NCI-H2107 (cell line): ENCODE measurements around the gene TRAPPC14.
"Not testable (repeated sequence)": the region's sequence is repeated elsewhere in the genome, so short reads cannot be mapped to it uniquely, and the experiment has no call there.

Experiments
- DNase-seq: peaks from one replicate; lab custom pipeline; 2025; lab: John Stamatoyannopoulos, UW

The TRAPPC14 gene

GRCh38 chr7:100158229-100159098 lies at the start of gene TRAPPC14:
Gene TRAPPC14, minus strand, starts transcription at chr7:100158723. Its CDS starts 224 bp downstream, at chr7:100158499.
- peak; percentile 46 for DNase-seq

- no peak for DNase-seq
Observed at GRCh38 chr7:100204454-100204853, 45.9 kb upstream of the TRAPPC14 start.

- DNase-seq = no peak
Observed at GRCh38 chr7:100200693-100201092, 42.2 kb upstream of the TRAPPC14 start.

GRCh38 chr7:100198266-100198665 lies 39.7 kb upstream of the TRAPPC14 start:
- no peak for DNase-seq

- DNase-seq = not testable (repeated sequence)
Observed at GRCh38 chr7:100195901-100196322, 37.4 kb upstream of the TRAPPC14 start.

- DNase-seq = no peak
Observed at GRCh38 chr7:100195222-100195621, 36.7 kb upstream of the TRAPPC14 start.

- DNase-seq = no peak
Observed at GRCh38 chr7:100192969-100193368, 34.4 kb upstream of the TRAPPC14 start.

GRCh38 chr7:100192281-100192862 lies 33.8 kb upstream of the TRAPPC14 start:
- not testable (repeated sequence) for DNase-seq

GRCh38 chr7:100191775-100192174 lies 33.3 kb upstream of the TRAPPC14 start:
- no peak for DNase-seq

GRCh38 chr7:100190048-100190711 lies 31.7 kb upstream of the TRAPPC14 start:
- no peak for DNase-seq

- DNase-seq = no peak
Observed at GRCh38 chr7:100189061-100189460, 30.5 kb upstream of the TRAPPC14 start.

- no peak for DNase-seq
Observed at GRCh38 chr7:100185726-100186125, 27.2 kb upstream of the TRAPPC14 start.

GRCh38 chr7:100183090-100183489 lies 24.6 kb upstream of the TRAPPC14 start:
- not testable (repeated sequence) for DNase-seq

GRCh38 chr7:100182616-100183015 lies 24.1 kb upstream of the TRAPPC14 start:
- DNase-seq = not testable (repeated sequence)

- DNase-seq = not testable (repeated sequence)
Observed at GRCh38 chr7:100180084-100180483, 21.6 kb upstream of the TRAPPC14 start.

GRCh38 chr7:100177045-100178001 lies 18.8 kb upstream of the TRAPPC14 start, which contains the start of the genes GPC2 and STAG3:
Gene GPC2, minus strand, starts transcription at chr7:100177381. Its CDS starts 182 bp downstream, at chr7:100177199.
Gene STAG3, plus strand, starts transcription at chr7:100177918. Its CDS starts 2,639 bp downstream, at chr7:100180557.
- DNase-seq = peak; percentile 96

- no peak for DNase-seq
Observed at GRCh38 chr7:100176096-100177044, 17.8 kb upstream of the TRAPPC14 start.

GRCh38 chr7:100175296-100175935 lies 16.9 kb upstream of the TRAPPC14 start:
- DNase-seq = no peak

- DNase-seq = no peak
Observed at GRCh38 chr7:100174582-100174981, 16.1 kb upstream of the TRAPPC14 start.
